CD4-positive, alpha-beta T cell (primary cell): ENCODE measurements around the gene PLEKHM2. TPM values are rescaled to one million over a fixed set of nuclear protein-coding genes. Genes with fewer than 3 reads are reported as not detected.

Experiments
- ATAC-seq: fragments of 200-7000 bp; cut with Tn5 transposase; one replicate; pipeline ENCODE4 v1.10.0; 2022; ENCODE audit warnings: mild to moderate bottlenecking; ENCODE audit not compliant: poor library complexity
- CTCF ChIA-PET: fragments of 350-600 bp; sonication (Branson Sonifier 250); formaldehyde crosslinking; loops from one replicate; lab custom pipeline; 2021; ENCODE audit warnings: antibody characterized with exemption, inconsistent platforms; lab: Charles Lee
- POLR2A ChIA-PET: fragments of 350-600 bp; sonication (Branson Sonifier 250); formaldehyde crosslinking; loops from one replicate; lab custom pipeline; 2021; ENCODE audit warnings: antibody characterized with exemption, inconsistent platforms; lab: Charles Lee
- DNase-seq, 14 experiments: peaks; one replicate each; pipeline ENCODE4 v3.0.0-alpha.2; 2013 to 2020; ENCODE audit warnings: mixed read lengths in 2 of 14
- H3K27ac ChIP-seq, 2 donors: one replicate each; pipeline versions ENCODE4 v1.5.1 to v1.7.0; 2013; ENCODE audit warnings: low read length in 2 of 2, low read depth in 1 of 2, mild to moderate bottlenecking in 1 of 2
- H3K27me3 ChIP-seq, 2 experiments: 1 replicate in 1 of 2; 2 replicates in 1 of 2; pipeline versions ENCODE4 v1.6.1 to v1.7.0; 2013; ENCODE audit warnings: low read length in 2 of 2, control low read depth in 1 of 2, mild to moderate bottlenecking in 1 of 2, moderate library complexity in 1 of 2; ENCODE audit not compliant: insufficient read depth in 2 of 2, control insufficient read depth in 1 of 2
- H3K36me3 ChIP-seq: one replicate; pipeline ENCODE4 v1.6.1; 2013; ENCODE audit warnings: low read length, control low read depth; ENCODE audit not compliant: insufficient read depth
- H3K4me1 ChIP-seq: one replicate; pipeline ENCODE4 v1.6.1; 2013; ENCODE audit warnings: low read length, control low read depth; ENCODE audit not compliant: insufficient read depth
- H3K4me3 ChIP-seq: one replicate; pipeline ENCODE4 v1.5.1; 2013; ENCODE audit warnings: mild to moderate bottlenecking, low read length, moderate library complexity
- H3K9me3 ChIP-seq, 2 experiments: 1 replicate in 1 of 2; 2 replicates in 1 of 2; pipeline versions ENCODE4 v1.6.1 to v1.7.0; 2013; ENCODE audit warnings: low read length in 2 of 2, mild to moderate bottlenecking in 2 of 2, control low read depth in 1 of 2, moderate library complexity in 1 of 2; ENCODE audit not compliant: control insufficient read depth in 1 of 2, insufficient read depth in 1 of 2
- H3K27ac Mint-ChIP-seq: one replicate; pipeline ENCODE4 v1.8.0; 2020; ENCODE audit warnings: mixed read lengths
- H3K27me3 Mint-ChIP-seq: one replicate; pipeline ENCODE4 v1.8.0; 2021; ENCODE audit warnings: mixed read lengths
- H3K36me3 Mint-ChIP-seq: one replicate; pipeline ENCODE4 v1.8.0; 2021; ENCODE audit warnings: low read depth, mixed read lengths
- H3K4me1 Mint-ChIP-seq: one replicate; pipeline ENCODE4 v1.8.0; 2021; ENCODE audit warnings: low read depth, mixed read lengths
- H3K4me3 Mint-ChIP-seq: one replicate; pipeline ENCODE4 v1.8.0; 2020; ENCODE audit warnings: mild to moderate bottlenecking, mixed read lengths
- H3K9me3 Mint-ChIP-seq: one replicate; pipeline ENCODE4 v1.8.0; 2020; ENCODE audit warnings: mixed read lengths
- intact Hi-C, 2 experiments: fragments of 100-400 bp; cut with DNase I in 1 of 2; cut with micrococcal nuclease in 1 of 2; formaldehyde crosslinking; loops; one replicate each; pipeline versions ENCODE4 v1.15.1 to v1.9.0; 2023 to 2025; cut with DNase I, micrococcal nuclease
- total RNA-seq, 174 experiments: library from RNA in 2 of 174; stranded (reverse) in 2 of 174; gene quantifications; one replicate each; pipeline ENCODE4 v1.2.3 and lab custom pipeline; 2021 to 2026
- TF ChIP-seq, protein P1 (sequence below): fragments of 200-600 bp; IDR thresholded peaks from one replicate; pipeline ENCODE4 v1.8.0; 2022; ENCODE audit warnings: antibody characterized with exemption, mild to moderate bottlenecking

PLEKHM2 gene
- total RNA-seq, 2 experiments from 2014 or later = 77.5 to 82.0 TPM

DNA sequence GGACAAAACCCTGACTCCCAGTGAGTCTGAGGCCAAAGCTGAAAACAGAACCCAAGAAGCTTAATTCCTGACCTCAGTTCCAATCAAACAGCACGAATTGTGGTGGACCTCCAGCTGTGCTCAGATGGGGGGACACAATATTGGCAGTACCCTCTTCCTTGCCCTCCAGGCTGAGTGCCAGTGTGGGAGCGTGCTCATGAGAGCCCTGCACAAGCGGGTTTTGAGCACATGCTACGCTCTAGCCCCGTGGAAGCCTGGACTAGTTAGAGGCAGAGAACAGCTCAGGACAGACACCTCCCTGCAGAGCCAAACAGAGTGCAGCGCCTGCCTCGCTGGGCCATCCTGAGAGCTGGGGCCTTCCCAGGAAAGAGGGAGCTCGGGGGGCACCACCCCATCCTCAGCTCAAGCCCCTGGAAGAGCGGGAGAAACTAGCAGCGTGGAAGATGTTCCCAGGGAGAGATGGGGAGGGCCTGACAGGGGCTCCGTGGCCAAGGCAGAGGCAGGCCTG is 49.2 kb downstream of the PLEKHM2 start:
- TF ChIP-seq, protein P1, sequence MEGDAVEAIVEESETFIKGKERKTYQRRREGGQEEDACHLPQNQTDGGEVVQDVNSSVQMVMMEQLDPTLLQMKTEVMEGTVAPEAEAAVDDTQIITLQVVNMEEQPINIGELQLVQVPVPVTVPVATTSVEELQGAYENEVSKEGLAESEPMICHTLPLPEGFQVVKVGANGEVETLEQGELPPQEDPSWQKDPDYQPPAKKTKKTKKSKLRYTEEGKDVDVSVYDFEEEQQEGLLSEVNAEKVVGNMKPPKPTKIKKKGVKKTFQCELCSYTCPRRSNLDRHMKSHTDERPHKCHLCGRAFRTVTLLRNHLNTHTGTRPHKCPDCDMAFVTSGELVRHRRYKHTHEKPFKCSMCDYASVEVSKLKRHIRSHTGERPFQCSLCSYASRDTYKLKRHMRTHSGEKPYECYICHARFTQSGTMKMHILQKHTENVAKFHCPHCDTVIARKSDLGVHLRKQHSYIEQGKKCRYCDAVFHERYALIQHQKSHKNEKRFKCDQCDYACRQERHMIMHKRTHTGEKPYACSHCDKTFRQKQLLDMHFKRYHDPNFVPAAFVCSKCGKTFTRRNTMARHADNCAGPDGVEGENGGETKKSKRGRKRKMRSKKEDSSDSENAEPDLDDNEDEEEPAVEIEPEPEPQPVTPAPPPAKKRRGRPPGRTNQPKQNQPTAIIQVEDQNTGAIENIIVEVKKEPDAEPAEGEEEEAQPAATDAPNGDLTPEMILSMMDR = no peak
- H3K36me3 ChIP-seq = peaks cover 46% of the 10 kb centered on the region
- Mint-ChIP-seq H3K9me3 (no peaks in the 10 kb centered on the region), H3K27me3 (no peaks in the 10 kb centered on the region), H3K27ac (no peak overlapping the region), H3K36me3 (peaks cover 33% of the 10 kb centered on the region), H3K4me1 (no peaks in the 10 kb centered on the region), H3K4me3 (no peak overlapping the region)
- CTCF ChIA-PET = no interaction called here
- H3K27ac ChIP-seq = no peak overlapping the region
- H3K4me3 ChIP-seq = no peak overlapping the region
- no peak for DNase-seq
- H3K27me3 ChIP-seq = no peaks in the 10 kb centered on the region
- no peaks in the 10 kb centered on the region for H3K9me3 ChIP-seq
- no peaks in the 10 kb centered on the region for H3K4me1 ChIP-seq
- intact Hi-C loops = no loop called here
- POLR2A ChIA-PET = no interaction called here
- no peak for ATAC-seq

DNA sequence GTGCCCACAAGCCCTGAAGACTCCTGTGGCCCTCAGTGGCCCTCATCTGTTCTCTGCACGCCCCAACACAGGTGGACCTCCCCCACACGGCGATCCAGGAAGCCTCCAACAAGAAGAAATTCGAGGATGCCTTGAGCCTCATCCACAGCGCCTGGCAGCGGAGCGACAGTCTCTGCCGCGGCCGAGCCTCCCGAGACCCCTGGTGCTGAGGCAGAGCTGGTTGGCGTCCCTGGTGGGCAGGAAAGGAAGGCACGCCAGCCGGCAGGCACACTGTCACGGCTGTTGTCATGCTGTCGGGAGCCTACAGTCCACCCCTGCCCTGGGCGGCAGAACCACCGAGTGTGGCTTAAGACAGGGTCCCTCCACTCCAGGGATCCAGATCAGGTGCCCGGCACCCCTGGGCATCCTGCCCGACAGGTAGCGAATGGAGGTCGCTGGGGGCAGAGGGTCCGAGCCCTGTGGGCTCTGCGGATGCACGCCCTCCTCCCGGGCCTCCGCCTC is 49.7 kb downstream of the PLEKHM2 start:
- POLR2A ChIA-PET = no interaction called here
- no peaks in the 10 kb centered on the region for H3K4me1 Mint-ChIP-seq
- no peak overlapping the region for H3K4me3 ChIP-seq
- no peaks in the 10 kb centered on the region for H3K27me3 Mint-ChIP-seq
- H3K27ac ChIP-seq = no peak overlapping the region
- H3K36me3 Mint-ChIP-seq = peaks cover 28% of the 10 kb centered on the region
- H3K9me3 Mint-ChIP-seq = no peaks in the 10 kb centered on the region
- CTCF ChIA-PET = no interaction called here
- no peaks in the 10 kb centered on the region for H3K4me1 ChIP-seq
- peaks cover 41% of the 10 kb centered on the region for H3K36me3 ChIP-seq
- ATAC-seq (no peak), DNase-seq (no peak)
- no peak overlapping the region for H3K27ac Mint-ChIP-seq
- no peak overlapping the region for H3K4me3 Mint-ChIP-seq
- no peaks in the 10 kb centered on the region for H3K27me3 ChIP-seq
- intact Hi-C loops = no loop called here
- no peaks in the 10 kb centered on the region for H3K9me3 ChIP-seq
- TF ChIP-seq, protein P1 = no peak

DNA sequence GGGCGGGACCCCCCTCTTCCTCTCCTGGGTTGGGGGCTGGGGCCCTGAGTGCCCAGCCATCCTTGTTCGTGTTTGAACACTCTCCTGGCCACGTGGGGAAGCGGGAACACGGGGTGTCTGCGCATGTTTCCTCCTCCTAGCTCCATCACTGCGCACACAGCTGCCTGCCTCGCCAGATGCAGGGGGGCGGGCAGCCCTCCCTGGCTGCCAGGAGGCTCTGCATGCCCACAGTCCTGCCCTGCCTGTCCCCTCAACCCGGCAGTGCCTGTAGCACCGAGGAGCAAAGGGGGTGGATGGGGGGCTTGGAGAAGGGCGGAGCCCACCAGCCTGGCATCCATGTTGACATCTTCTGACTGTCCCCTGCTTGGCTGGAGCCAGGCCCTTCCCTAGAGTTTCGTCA is 50.2 kb downstream of the PLEKHM2 start:
- H3K4me3 Mint-ChIP-seq = no peak overlapping the region
- H3K4me1 Mint-ChIP-seq = no peaks in the 10 kb centered on the region
- Histone ChIP-seq H3K4me1 (no peaks in the 10 kb centered on the region), H3K27me3 (no peaks in the 10 kb centered on the region), H3K4me3 (no peak overlapping the region), H3K9me3 (no peaks in the 10 kb centered on the region), H3K27ac (no peak overlapping the region), H3K36me3 (peaks cover 36% of the 10 kb centered on the region)
- no peaks in the 10 kb centered on the region for H3K27me3 Mint-ChIP-seq
- TF ChIP-seq, protein P1 = no peak
- ChIA-PET POLR2A (no interaction called here), CTCF (no interaction called here)
- peaks cover 22% of the 10 kb centered on the region for H3K36me3 Mint-ChIP-seq
- no peak overlapping the region for H3K27ac Mint-ChIP-seq
- intact Hi-C loops = no loop called here
- ATAC-seq (no peak), DNase-seq (no peak)
- H3K9me3 Mint-ChIP-seq = no peaks in the 10 kb centered on the region
